Chondrocyte (in vitro differentiated cells): Measurements from ENCODE around the gene ZFPM1. TPM values are rescaled to one million over a fixed set of nuclear protein-coding genes. Genes with fewer than 3 reads are reported as not detected.
A peak's percentile ranks its signal among the peaks of the same experiment; 100 is the strongest.

Experiments
- DNase-seq: peaks from one replicate; pipeline ENCODE4 v3.0.0; 2021; ENCODE audit warnings: mixed read lengths, low spot score
- H3K27ac Mint-ChIP-seq: one replicate; pipeline ENCODE4 v1.8.0; 2021; ENCODE audit warnings: mild to moderate bottlenecking, moderate library complexity, mixed read lengths; ENCODE audit not compliant: unreplicated experiment
- H3K27me3 Mint-ChIP-seq: 2 replicates; pipeline ENCODE4 v1.8.0; 2021; ENCODE audit warnings: low read depth, mixed read lengths
- H3K36me3 Mint-ChIP-seq: 2 replicates; pipeline ENCODE4 v1.8.0; 2021; ENCODE audit warnings: low read depth, mixed read lengths
- H3K4me1 Mint-ChIP-seq: 2 replicates; pipeline ENCODE4 v1.8.0; 2021; ENCODE audit warnings: low read depth, mild to moderate bottlenecking, mixed read lengths
- H3K4me3 Mint-ChIP-seq: one replicate; pipeline ENCODE4 v1.8.0; 2021; ENCODE audit warnings: mild to moderate bottlenecking, moderate library complexity, mixed read lengths; ENCODE audit not compliant: unreplicated experiment
- H3K9me3 Mint-ChIP-seq: 2 replicates; pipeline ENCODE4 v1.8.0; 2021; ENCODE audit warnings: low read depth, mixed read lengths
- total RNA-seq: library from RNA; stranded (reverse); gene quantifications from 3 replicates; pipeline ENCODE4 v1.2.1, GENCODE V29; 2021
- TF ChIP-seq, protein P1 (sequence below): fragments of 200-600 bp; sonication (generic); IDR thresholded peaks from 2 replicates; pipeline ENCODE4 v1.5.0; 2021; ENCODE audit warnings: antibody characterized with exemption, mild to moderate bottlenecking, moderate library complexity

The ZFPM1 gene
- total RNA-seq, 1 donor from 2014 or later: 7.6 TPM

DNA sequence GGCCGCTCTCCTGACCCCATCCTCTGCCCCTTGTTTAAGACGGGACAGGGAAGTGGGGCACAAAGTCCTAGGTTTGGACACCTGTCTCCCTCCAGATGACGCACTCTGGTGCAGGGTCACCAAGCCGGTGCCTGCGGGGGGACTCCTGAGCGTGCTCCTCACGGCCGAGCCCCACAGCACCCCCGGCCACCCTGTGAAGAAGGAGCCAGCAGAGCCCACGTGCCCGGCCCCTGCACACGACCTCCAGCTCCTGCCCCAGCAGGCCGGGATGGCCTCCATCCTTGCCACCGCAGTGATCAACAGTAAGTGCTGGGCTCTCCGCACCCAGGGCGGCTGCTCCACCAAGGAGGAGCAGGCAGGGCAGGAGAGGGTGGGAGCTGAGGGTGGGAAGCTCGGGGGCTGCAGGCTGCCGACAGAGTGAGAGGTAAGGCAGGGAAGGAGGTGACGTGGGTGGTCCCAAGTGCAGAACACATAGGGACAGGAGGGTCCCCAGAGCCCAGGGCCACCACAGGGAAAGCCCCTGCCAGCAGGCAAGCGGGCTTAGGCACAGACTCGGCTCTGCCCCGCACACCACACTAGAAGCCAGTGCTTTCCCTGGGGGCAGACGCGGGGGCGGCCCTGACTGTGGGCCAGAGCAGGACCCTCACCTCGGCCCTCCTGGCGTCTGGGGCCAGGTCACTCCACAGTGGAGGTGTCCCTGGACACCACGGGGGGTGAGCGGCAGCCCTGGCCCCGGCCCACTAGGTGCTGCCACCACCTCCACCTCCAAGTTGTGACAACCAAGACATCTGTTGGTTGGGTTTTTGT is 75.1 kb downstream of the ZFPM1 start:
- no peaks in the 10 kb centered on the region for H3K9me3 Mint-ChIP-seq
- TF ChIP-seq, protein P1, sequence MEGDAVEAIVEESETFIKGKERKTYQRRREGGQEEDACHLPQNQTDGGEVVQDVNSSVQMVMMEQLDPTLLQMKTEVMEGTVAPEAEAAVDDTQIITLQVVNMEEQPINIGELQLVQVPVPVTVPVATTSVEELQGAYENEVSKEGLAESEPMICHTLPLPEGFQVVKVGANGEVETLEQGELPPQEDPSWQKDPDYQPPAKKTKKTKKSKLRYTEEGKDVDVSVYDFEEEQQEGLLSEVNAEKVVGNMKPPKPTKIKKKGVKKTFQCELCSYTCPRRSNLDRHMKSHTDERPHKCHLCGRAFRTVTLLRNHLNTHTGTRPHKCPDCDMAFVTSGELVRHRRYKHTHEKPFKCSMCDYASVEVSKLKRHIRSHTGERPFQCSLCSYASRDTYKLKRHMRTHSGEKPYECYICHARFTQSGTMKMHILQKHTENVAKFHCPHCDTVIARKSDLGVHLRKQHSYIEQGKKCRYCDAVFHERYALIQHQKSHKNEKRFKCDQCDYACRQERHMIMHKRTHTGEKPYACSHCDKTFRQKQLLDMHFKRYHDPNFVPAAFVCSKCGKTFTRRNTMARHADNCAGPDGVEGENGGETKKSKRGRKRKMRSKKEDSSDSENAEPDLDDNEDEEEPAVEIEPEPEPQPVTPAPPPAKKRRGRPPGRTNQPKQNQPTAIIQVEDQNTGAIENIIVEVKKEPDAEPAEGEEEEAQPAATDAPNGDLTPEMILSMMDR: no peak
- DNase-seq: no peak
- H3K27me3 Mint-ChIP-seq: no peaks in the 10 kb centered on the region
- no peaks in the 10 kb centered on the region for H3K4me1 Mint-ChIP-seq
- H3K36me3 Mint-ChIP-seq: peaks cover 1% of the 10 kb centered on the region
- H3K4me3 Mint-ChIP-seq: no peak overlapping the region
- no peak overlapping the region for H3K27ac Mint-ChIP-seq

DNA sequence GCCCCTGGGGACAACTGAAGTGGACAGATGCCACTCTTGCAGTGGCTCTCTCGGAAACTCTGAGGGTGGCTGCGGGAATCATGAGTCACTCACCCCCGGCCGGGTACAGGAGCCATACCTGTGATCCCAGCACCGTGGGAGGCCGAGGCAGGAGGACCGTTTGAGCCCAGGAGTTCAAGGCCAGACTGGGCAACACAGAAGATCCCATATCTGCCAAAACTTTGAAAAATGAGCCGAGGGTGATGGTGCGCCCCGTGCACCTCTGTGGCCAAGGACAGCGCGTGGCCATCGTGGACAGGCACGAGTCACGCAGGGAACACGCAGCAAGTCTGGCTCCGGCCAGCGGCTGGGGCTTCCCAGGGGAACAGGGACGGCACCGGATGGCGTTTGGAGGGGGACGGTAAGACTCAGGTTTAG is 75.8 kb downstream of the ZFPM1 start:
- Mint-ChIP-seq H3K36me3 (peaks cover 1% of the 10 kb centered on the region), H3K27ac (no peak overlapping the region), H3K27me3 (no peaks in the 10 kb centered on the region), H3K4me1 (no peaks in the 10 kb centered on the region), H3K4me3 (no peak overlapping the region), H3K9me3 (no peaks in the 10 kb centered on the region)
- TF ChIP-seq, protein P1: no peak
- DNase-seq: no peak

DNA sequence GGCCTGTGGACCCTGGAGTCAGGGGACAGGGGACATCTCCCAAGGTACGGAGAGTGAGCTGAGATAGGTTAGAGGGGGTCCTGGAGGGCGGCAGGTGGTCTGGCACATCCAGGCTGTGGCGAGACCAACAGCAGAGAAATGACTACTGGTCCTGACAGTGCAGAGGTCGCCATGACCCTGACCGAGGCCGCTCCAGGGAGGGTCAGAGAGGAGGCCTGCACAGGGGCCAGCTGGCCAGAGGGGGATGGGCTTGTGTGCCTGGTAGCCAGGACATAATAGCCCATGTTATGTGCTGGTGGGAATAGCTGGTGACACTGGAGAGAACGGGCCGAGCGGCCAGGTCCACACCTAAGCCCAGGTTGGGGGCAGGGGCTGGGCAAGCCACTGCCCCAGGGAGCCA is 76.5 kb downstream of the ZFPM1 start:
- peaks cover 1% of the 10 kb centered on the region for H3K36me3 Mint-ChIP-seq
- TF ChIP-seq, protein P1: no peak
- DNase-seq: no peak
- no peaks in the 10 kb centered on the region for H3K27me3 Mint-ChIP-seq
- no peak overlapping the region for H3K27ac Mint-ChIP-seq
- H3K4me3 Mint-ChIP-seq: no peak overlapping the region
- H3K4me1 Mint-ChIP-seq: no peaks in the 10 kb centered on the region
- H3K9me3 Mint-ChIP-seq: no peaks in the 10 kb centered on the region

DNA sequence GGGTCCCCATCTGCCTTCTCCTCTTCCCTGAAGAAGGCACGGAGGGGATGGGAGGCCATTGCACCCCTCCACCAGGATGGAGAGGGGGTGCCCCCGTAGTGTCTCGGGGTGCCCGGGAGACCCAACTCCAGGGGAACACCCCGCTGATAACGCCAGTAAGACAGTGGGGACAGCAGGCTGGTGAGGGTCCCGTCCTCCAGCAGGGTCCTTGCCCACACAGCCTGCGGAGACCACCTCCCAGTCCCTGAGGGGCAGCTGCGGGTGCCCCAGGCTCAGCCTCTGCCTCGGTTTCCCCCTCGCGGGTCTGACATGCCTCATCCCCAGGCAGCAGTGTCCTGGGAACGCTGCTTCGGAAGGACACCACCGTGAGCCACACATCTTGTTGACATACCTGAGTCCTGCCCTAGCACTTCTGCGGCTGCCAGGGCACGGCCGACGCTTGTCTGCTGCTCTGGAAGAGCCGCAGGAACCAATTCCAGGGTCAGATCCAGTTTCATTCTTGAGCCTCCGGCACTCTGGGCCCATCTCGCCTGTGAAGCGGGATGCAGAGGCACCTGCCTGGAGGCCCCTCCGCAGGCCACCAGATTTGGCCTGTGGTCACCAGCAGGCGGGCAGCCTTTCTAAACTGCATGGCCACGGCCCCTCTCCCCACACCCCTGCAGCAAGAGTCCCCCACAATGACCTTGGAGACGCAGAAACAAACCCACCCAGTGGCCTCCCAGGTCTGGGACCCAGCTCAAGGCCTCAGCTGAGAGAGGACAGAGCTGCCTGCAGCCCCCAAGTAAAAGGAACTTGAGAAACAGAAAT is 77.2 kb downstream of the ZFPM1 start:
- Mint-ChIP-seq H3K4me1 (peaks cover 5% of the 10 kb centered on the region), H3K9me3 (no peaks in the 10 kb centered on the region), H3K36me3 (peaks cover 1% of the 10 kb centered on the region), H3K27ac (peak overlapping the region; percentile 54), H3K27me3 (no peaks in the 10 kb centered on the region), H3K4me3 (no peak overlapping the region)
- DNase-seq: no peak
- TF ChIP-seq, protein P1: no peak

DNA sequence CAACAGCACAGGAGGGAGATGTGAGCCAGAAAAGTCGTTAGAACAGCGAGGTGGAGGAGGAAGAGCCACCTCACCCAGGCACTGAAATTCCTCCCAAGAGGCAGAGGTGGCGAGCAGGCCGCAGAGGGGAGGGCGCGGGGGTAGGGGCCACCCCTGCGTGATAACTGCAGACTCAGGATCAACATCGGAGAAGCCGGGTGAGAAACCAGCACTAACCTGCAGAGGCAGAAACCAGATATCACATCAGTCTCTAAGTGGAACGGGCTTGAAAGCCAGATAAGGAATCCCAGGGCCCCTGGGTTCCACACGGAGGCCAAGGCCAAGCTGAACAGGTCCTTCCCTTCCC is 77.8 kb downstream of the ZFPM1 start:
- Mint-ChIP-seq H3K36me3 (peaks cover 2% of the 10 kb centered on the region), H3K9me3 (no peaks in the 10 kb centered on the region), H3K27me3 (no peaks in the 10 kb centered on the region), H3K4me1 (peaks cover 11% of the 10 kb centered on the region), H3K4me3 (no peak overlapping the region), H3K27ac (peak overlapping the region; percentile 54)
- no peak for DNase-seq
- TF ChIP-seq, protein P1: no peak
